Measurements from ENCODE around the gene LMAN1. TPM values are rescaled to one million over a fixed set of nuclear protein-coding genes. Genes with fewer than 3 reads are reported as not detected.

The LMAN1 gene
- total RNA-seq, 1 experiment from 2014 or later: 73.7 TPM

GRCh38 chr18:59325965-59326364 is 33.1 kb downstream of the LMAN1 start (continued):
- TF ChIP-seq, protein P1, sequence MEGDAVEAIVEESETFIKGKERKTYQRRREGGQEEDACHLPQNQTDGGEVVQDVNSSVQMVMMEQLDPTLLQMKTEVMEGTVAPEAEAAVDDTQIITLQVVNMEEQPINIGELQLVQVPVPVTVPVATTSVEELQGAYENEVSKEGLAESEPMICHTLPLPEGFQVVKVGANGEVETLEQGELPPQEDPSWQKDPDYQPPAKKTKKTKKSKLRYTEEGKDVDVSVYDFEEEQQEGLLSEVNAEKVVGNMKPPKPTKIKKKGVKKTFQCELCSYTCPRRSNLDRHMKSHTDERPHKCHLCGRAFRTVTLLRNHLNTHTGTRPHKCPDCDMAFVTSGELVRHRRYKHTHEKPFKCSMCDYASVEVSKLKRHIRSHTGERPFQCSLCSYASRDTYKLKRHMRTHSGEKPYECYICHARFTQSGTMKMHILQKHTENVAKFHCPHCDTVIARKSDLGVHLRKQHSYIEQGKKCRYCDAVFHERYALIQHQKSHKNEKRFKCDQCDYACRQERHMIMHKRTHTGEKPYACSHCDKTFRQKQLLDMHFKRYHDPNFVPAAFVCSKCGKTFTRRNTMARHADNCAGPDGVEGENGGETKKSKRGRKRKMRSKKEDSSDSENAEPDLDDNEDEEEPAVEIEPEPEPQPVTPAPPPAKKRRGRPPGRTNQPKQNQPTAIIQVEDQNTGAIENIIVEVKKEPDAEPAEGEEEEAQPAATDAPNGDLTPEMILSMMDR (IDR thresholded peaks at IDR 0.05 in 2 of 3, conservative IDR thresholded peaks at IDR 0.05 in 1 of 3; ENCODE audit: borderline replicate concordance in 1 of 3, insufficient read depth in 1 of 3, low read depth in 2 of 3, low read length in 2 of 3): no peak
- TF ChIP-seq TCF7L2 (IDR thresholded peaks at IDR 0.05; ENCODE audit: borderline replicate concordance, extremely low read depth, insufficient read depth, insufficient read length) (no peak), ZFX (IDR thresholded peaks at IDR 0.05) (no peak)

DNA sequence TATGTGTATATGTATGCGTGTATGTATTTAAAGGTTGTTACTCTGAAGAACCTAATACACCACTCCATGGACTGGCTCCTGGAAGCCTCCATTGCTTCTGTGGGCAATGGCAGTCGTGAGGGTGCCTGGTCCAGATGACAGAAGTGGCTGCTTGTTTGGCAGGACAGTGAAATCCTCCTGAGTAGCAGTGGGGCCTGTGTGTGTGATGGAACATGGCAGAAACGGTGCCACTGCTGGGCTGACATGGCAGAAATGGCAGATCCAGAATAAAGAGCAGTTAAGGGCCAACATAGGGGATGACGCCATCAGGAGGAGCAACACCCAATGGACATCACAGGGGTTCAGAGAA is 34.5 kb downstream of the LMAN1 start:
- Histone ChIP-seq H2AFZ (ENCODE audit: low read depth, low read length, poor library complexity, severe bottlenecking) (no peak overlapping the region), H3K9me3 (ENCODE audit: control insufficient read depth in 1 of 2, insufficient read depth in 1 of 2, low read depth in 1 of 2, low read length in 2 of 2) (no peaks in the 10 kb centered on the region), H3K79me2 (ENCODE audit: insufficient read depth, low read length) (no peaks in the 10 kb centered on the region), H4K20me1 (ENCODE audit: insufficient read depth) (0 out of 2 replicates have a peak, but pooled peaks cover 2% of the 10 kb centered on the region), H3K4me1 (ENCODE audit: control insufficient read depth in 1 of 2, insufficient read depth in 2 of 2, low read length in 2 of 2) (no peaks in the 10 kb centered on the region), H3K27ac (ENCODE audit: low read depth, low read length) (no peak overlapping the region), H3K9me2 (ENCODE audit: insufficient read depth) (no peaks in the 10 kb centered on the region), H3K27me3 (ENCODE audit: insufficient read depth, low read length) (no peaks in the 10 kb centered on the region), H3K9ac (ENCODE audit: low read length) (no peak overlapping the region), H3K4me3 (replicated peaks in 1 of 2; ENCODE audit: low read depth in 1 of 2, low read length in 2 of 2) (no peak overlapping the region), H3K36me3 (ENCODE audit: control insufficient read depth in 1 of 2, insufficient read depth in 2 of 2, low read length in 2 of 2) (peaks cover 10 to 22% of the 10 kb centered on the region in 2 experiments; a peak in 3 of 4 replicates), H3K4me2 (ENCODE audit: low read length) (no peak overlapping the region)
- ChIA-PET POLR2A (no interaction called here), CTCF (interaction anchor here (1.0 kb wide), 1 partner anchor 78 kb away, joined by 3 read pairs; no protein-coding TSS in a partner anchor), RAD21 (ENCODE audit: low non-redundant PET in 1 of 2, low total read pairs in 2 of 2, uncharacterized antibody in 2 of 2, unreplicated experiment in 2 of 2) (no interaction called here)
- intact Hi-C loops (cut with micrococcal nuclease): no loop called here
- no TSS peak for BruUV-seq (replicated peaks)
- ATAC-seq (no peak), DNase-seq (ENCODE audit: low read depth, low spot score) (no peak)
- TF ChIP-seq TCF7L2 (IDR thresholded peaks at IDR 0.05; ENCODE audit: borderline replicate concordance, extremely low read depth, insufficient read depth, insufficient read length) (no peak), ELF1 (IDR thresholded peaks at IDR 0.05; ENCODE audit: borderline replicate concordance, low read depth) (no peak), REST (IDR thresholded peaks at IDR 0.05; ENCODE audit: low read depth) (no peak), ATF3 (IDR thresholded peaks at IDR 0.05) (no peak), YY1 (IDR thresholded peaks at IDR 0.05; ENCODE audit: extremely low read depth, insufficient replicate concordance, low read depth, low read length) (no peak), CBX3 (IDR thresholded peaks at IDR 0.05; ENCODE audit: low read depth) (no peak), FOSL1 (IDR thresholded peaks at IDR 0.05; ENCODE audit: low read depth) (no peak), RAD21 (IDR thresholded peaks at IDR 0.05; ENCODE audit: low read depth) (no peak), JUND (IDR thresholded peaks at IDR 0.05) (no peak), SIN3A (IDR thresholded peaks at IDR 0.05; ENCODE audit: low read depth) (no peak), ZBTB33 (IDR thresholded peaks at IDR 0.05; ENCODE audit: extremely low read depth, insufficient replicate concordance, low read length) (no peak), POLR2AphosphoS5 (IDR thresholded peaks at IDR 0.05; ENCODE audit: low read depth, low read length) (no peak)

All from HCT116 (cell line).